DOHH2 (cell line): ENCODE data around the gene CCT2.

Experiments used
- H3F3A ChIP-seq: fragments of 200-600 bp; sonication (generic), shearing (Covaris generic); 2 replicates; pipeline ENCODE4 v1.6.0; 2016; ENCODE audit warnings: antibody characterized with exemption, mild to moderate bottlenecking; ENCODE audit not compliant: control insufficient read depth, insufficient read depth
- H3K27ac ChIP-seq: fragments of 200-600 bp; sonication (generic); 2 replicates; pipeline ENCODE4 v1.5.1; 2014; ENCODE audit warnings: low read depth, mild to moderate bottlenecking, low read length, moderate library complexity
- H3K27me3 ChIP-seq: fragments of 200-600 bp; sonication (generic); 2 replicates; pipeline ENCODE4 v1.6.1; 2014; ENCODE audit warnings: mild to moderate bottlenecking, low read length, mixed read lengths; ENCODE audit not compliant: control insufficient read depth
- H3K36me3 ChIP-seq: fragments of 200-600 bp; sonication (generic); 2 replicates; pipeline ENCODE4 v1.6.1; 2014; ENCODE audit warnings: mild to moderate bottlenecking, low read length, moderate library complexity, mixed read lengths; ENCODE audit not compliant: control insufficient read depth
- H3K4me1 ChIP-seq: fragments of 200-600 bp; sonication (generic); 2 replicates; pipeline ENCODE4 v1.6.1; 2014; ENCODE audit warnings: mild to moderate bottlenecking, low read length, mixed read lengths; ENCODE audit not compliant: control insufficient read depth
- H3K4me2 ChIP-seq: fragments of 200-600 bp; sonication (generic); 2 replicates; pipeline ENCODE4 v1.6.0; 2014; ENCODE audit warnings: mild to moderate bottlenecking, low read length, moderate library complexity
- H3K4me3 ChIP-seq: fragments of 200-600 bp; sonication (generic); 2 replicates; pipeline ENCODE4 v1.5.1; 2014; ENCODE audit warnings: mild to moderate bottlenecking, low read length, mixed read lengths
- H3K79me2 ChIP-seq: fragments of 200-600 bp; sonication (generic); 2 replicates; pipeline ENCODE4 v1.6.1; 2014; ENCODE audit warnings: mild to moderate bottlenecking, low read length, mixed read lengths; ENCODE audit not compliant: control insufficient read depth
- H3K9me2 ChIP-seq: fragments of 200-600 bp; sonication (generic); replicated peaks from 2 replicates; pipeline ENCODE4 v1.6.1; 2014; ENCODE audit warnings: mild to moderate bottlenecking, low read length, mixed read lengths; ENCODE audit not compliant: control insufficient read depth
- H3K9me3 ChIP-seq: fragments of 200-600 bp; sonication (generic); 2 replicates; pipeline ENCODE4 v1.6.1; 2014; ENCODE audit warnings: antibody characterized with exemption, low read length, mixed read lengths; ENCODE audit not compliant: control insufficient read depth, insufficient read depth
- H4K20me1 ChIP-seq: fragments of 200-600 bp; sonication (generic); 2 replicates; pipeline ENCODE4 v1.6.0; 2014; ENCODE audit warnings: low read depth, mild to moderate bottlenecking, antibody characterized with exemption, low read length, moderate library complexity; ENCODE audit not compliant: control insufficient read depth, insufficient read depth
- CTCF ChIP-seq: fragments of 200-600 bp; sonication (generic); IDR thresholded peaks from one replicate; pipeline ENCODE4 v1.5.1; 2014; ENCODE audit warnings: antibody characterized with exemption, mild to moderate bottlenecking, low read depth, low read length; ENCODE audit not compliant: poor library complexity, severe bottlenecking
- EZH2phosphoT487 ChIP-seq: fragments of 200-600 bp; sonication (generic); IDR thresholded peaks from 2 replicates; pipeline ENCODE4 v1.6.1; 2017; ENCODE audit warnings: borderline replicate concordance, mild to moderate bottlenecking, antibody characterized with exemption, low read length, moderate library complexity, mixed read lengths

CCT2 gene

GRCh38 chr12:69645031-69645430 is 59.8 kb downstream of the CCT2 start:
- H3K4me2 ChIP-seq: no peak overlapping the region
- H3K27ac ChIP-seq: no peak overlapping the region
- TF ChIP-seq CTCF: no peak
- TF ChIP-seq EZH2phosphoT487: no peak
- H4K20me1 ChIP-seq: no peaks in the 10 kb centered on the region
- H3K9me2 ChIP-seq: no peaks in the 10 kb centered on the region
- no peak overlapping the region for H3K4me3 ChIP-seq
- no peaks in the 10 kb centered on the region for H3K9me3 ChIP-seq
- H3K4me1 ChIP-seq: no peaks in the 10 kb centered on the region
- no peaks in the 10 kb centered on the region for H3F3A ChIP-seq
- no peaks in the 10 kb centered on the region for H3K79me2 ChIP-seq
- peaks cover 5% of the 10 kb centered on the region; the same call in 1 of the 2 replicates for H3K27me3 ChIP-seq
- H3K36me3 ChIP-seq: no peaks in the 10 kb centered on the region

- H3K9me3 ChIP-seq: no peaks in the 10 kb centered on the region
- no peaks in the 10 kb centered on the region for H3K4me1 ChIP-seq
- H3K27ac ChIP-seq: no peak overlapping the region
- no peaks in the 10 kb centered on the region for H3K9me2 ChIP-seq
- no peaks in the 10 kb centered on the region for H3K79me2 ChIP-seq
- no peaks in the 10 kb centered on the region for H3K36me3 ChIP-seq
- no peaks in the 10 kb centered on the region for H3F3A ChIP-seq
- H3K27me3 ChIP-seq: peaks cover 5% of the 10 kb centered on the region; the same call in 1 of the 2 replicates
- H4K20me1 ChIP-seq: no peaks in the 10 kb centered on the region
- no peak overlapping the region for H3K4me3 ChIP-seq
- no peak for TF ChIP-seq CTCF
- TF ChIP-seq EZH2phosphoT487: no peak
- H3K4me2 ChIP-seq: no peak overlapping the region
Measured at GRCh38 chr12:69647178-69647577, 61.9 kb downstream of the CCT2 start.

DNA sequence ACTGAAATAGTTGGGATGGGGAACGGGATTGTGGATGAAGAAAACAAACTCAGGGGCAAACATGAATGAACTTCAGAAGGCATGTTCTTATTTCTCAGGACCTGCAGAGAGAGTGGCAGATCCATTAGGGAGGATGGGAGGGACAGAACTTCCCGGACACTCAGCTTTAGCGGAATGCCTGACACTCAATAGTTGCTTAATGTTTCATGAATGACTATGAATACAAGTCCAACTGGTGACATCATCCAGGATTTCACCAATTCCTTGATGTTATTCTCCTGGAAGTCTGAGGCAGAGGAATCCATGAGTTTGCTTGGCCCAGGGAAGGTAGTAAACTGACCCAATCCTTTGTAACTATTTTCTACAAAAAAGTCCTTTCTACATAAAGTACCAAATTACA is 63.2 kb downstream of the CCT2 start:
- H3K9me2 ChIP-seq: no peaks in the 10 kb centered on the region
- H3K4me2 ChIP-seq: no peak overlapping the region
- no peaks in the 10 kb centered on the region for H3K9me3 ChIP-seq
- H3F3A ChIP-seq: no peaks in the 10 kb centered on the region
- no peaks in the 10 kb centered on the region for H4K20me1 ChIP-seq
- H3K36me3 ChIP-seq: no peaks in the 10 kb centered on the region
- H3K4me1 ChIP-seq: no peaks in the 10 kb centered on the region
- H3K27me3 ChIP-seq: peaks cover 5% of the 10 kb centered on the region; the same call in 1 of the 2 replicates
- TF ChIP-seq CTCF: no peak
- no peak for TF ChIP-seq EZH2phosphoT487
- no peaks in the 10 kb centered on the region for H3K79me2 ChIP-seq
- H3K4me3 ChIP-seq: no peak overlapping the region
- H3K27ac ChIP-seq: no peak overlapping the region
